PC-9 (cell line): Measurements from ENCODE around the gene CSNK1G2.

ENCODE experiments used
- CTCF ChIP-seq: fragments of 200-600 bp; sonication (generic); conservative IDR thresholded peaks from 2 replicates; pipeline ENCODE4 v1.6.1; 2017; ENCODE audit warnings: mixed run types, antibody characterized with exemption, mild to moderate bottlenecking, moderate library complexity
- EZH2 ChIP-seq: fragments of 200-600 bp; sonication (generic); IDR thresholded peaks from 2 replicates; pipeline ENCODE4 v1.8.0; 2017; ENCODE audit warnings: antibody characterized with exemption, low read depth

- TF ChIP-seq CTCF, result no peak
- TF ChIP-seq EZH2, result no peak
Observed at GRCh38 chr19:2021453-2022140, 80.6 kb downstream of the CSNK1G2 start.
